PC-9 (cell line): Measurements from ENCODE around the gene MED27.

Experiments
- CTCF ChIP-seq: fragments of 200-600 bp; sonication (generic); conservative IDR thresholded peaks from 2 replicates; pipeline ENCODE4 v1.6.1; 2017; ENCODE audit warnings: mixed run types, antibody characterized with exemption, mild to moderate bottlenecking, moderate library complexity
- EZH2 ChIP-seq: fragments of 200-600 bp; sonication (generic); IDR thresholded peaks from 2 replicates; pipeline ENCODE4 v1.8.0; 2017; ENCODE audit warnings: antibody characterized with exemption, low read depth

GRCh38 chr9:131986576-131986975, 93.1 kb downstream of the MED27 start:
- TF ChIP-seq CTCF: no peak
- no peak for TF ChIP-seq EZH2
